ENCODE data around the gene CD58. TPM values are rescaled to one million over a fixed set of nuclear protein-coding genes. Genes with fewer than 3 reads are reported as not detected.

The CD58 gene
- total and polyA plus RNA-seq, 7 donors: 4.7 to 11.9 (median 7.8) TPM

GRCh38 chr1:116487583-116487982, 83.2 kb downstream of the CD58 start:
- no peak for ATAC-seq
- Histone ChIP-seq H3K36me3 (ENCODE audit: insufficient read depth in 1 of 2, low read depth in 1 of 2) (no peaks in the 10 kb centered on the region), H3K9me3 (no peaks in the 10 kb centered on the region), H3K27ac (no peak overlapping the region), H3K27me3 (ENCODE audit: insufficient read depth in 3 of 3, low read length in 2 of 3) (no peaks in the 10 kb centered on the region), H3K4me1 (peaks cover 14% of the 10 kb centered on the region), H3K4me3 (no peak overlapping the region)
- TF ChIP-seq CTCF (IDR thresholded peaks at IDR 0.05): no peak
- no peak for DNase-seq
- intact Hi-C loops (cut with DNase I): loop anchor here (5.0 to 10.0 kb wide), 3 partner anchors 115 to 223 kb away; partner anchors contain the start of gene ATP1A1 (in 1 of the 2)
- 74 to 100% (median 83%) methylated on average over 1 of the region's 1 CpG for WGBS, 3 donors

- Histone ChIP-seq H3K4me1 (peaks cover 14% of the 10 kb centered on the region), H3K36me3 (ENCODE audit: insufficient read depth in 1 of 2, low read depth in 1 of 2) (no peaks in the 10 kb centered on the region), H3K9me3 (no peaks in the 10 kb centered on the region), H3K27me3 (ENCODE audit: insufficient read depth in 3 of 3, low read length in 2 of 3) (no peaks in the 10 kb centered on the region), H3K27ac (no peak overlapping the region), H3K4me3 (no peak overlapping the region)
- TF ChIP-seq CTCF (IDR thresholded peaks at IDR 0.05): no peak
- ATAC-seq (no peak), DNase-seq (no peak)
- intact Hi-C loops (cut with DNase I): loop anchor here (5.0 to 10.0 kb wide), 3 partner anchors 115 to 222 kb away; partner anchors contain the start of gene ATP1A1 (in 1 of the 2)
Observed at GRCh38 chr1:116487031-116487430, 83.8 kb downstream of the CD58 start.

- Histone ChIP-seq H3K27me3 (ENCODE audit: insufficient read depth in 3 of 3, low read length in 2 of 3) (no peaks in the 10 kb centered on the region), H3K4me1 (peaks cover 14% of the 10 kb centered on the region), H3K27ac (no peak overlapping the region), H3K4me3 (no peak overlapping the region), H3K9me3 (no peaks in the 10 kb centered on the region), H3K36me3 (ENCODE audit: insufficient read depth in 1 of 2, low read depth in 1 of 2) (no peaks in the 10 kb centered on the region)
- no peak for ATAC-seq
- no peak for DNase-seq
- WGBS, 3 donors: 81 to 85% (median 84%) methylated on average over 3 of the region's 3 CpGs
- intact Hi-C loops (cut with DNase I): loop anchor here (5.0 to 10.0 kb wide), 3 partner anchors 114 to 222 kb away; partner anchors contain the start of gene ATP1A1 (in 1 of the 2)
- TF ChIP-seq CTCF (IDR thresholded peaks at IDR 0.05): no peak
Observed at GRCh38 chr1:116486424-116486823, 84.4 kb downstream of the CD58 start.

- no peak for ATAC-seq
- intact Hi-C loops (cut with DNase I): loop anchor here (2.0 to 10.0 kb wide), 4 partner anchors 114 to 335 kb away; partner anchors contain the start of gene ATP1A1 (in 1 of the 2)
- WGBS, 3 donors: 85 to 96% (median 90%) methylated on average over 2 of the region's 2 CpGs
- Histone ChIP-seq H3K36me3 (ENCODE audit: insufficient read depth in 1 of 2, low read depth in 1 of 2) (no peaks in the 10 kb centered on the region), H3K27ac (no peak overlapping the region), H3K27me3 (ENCODE audit: insufficient read depth in 3 of 3, low read length in 2 of 3) (no peaks in the 10 kb centered on the region), H3K9me3 (no peaks in the 10 kb centered on the region), H3K4me3 (no peak overlapping the region), H3K4me1 (peaks cover 14% of the 10 kb centered on the region)
- no peak for TF ChIP-seq CTCF (IDR thresholded peaks at IDR 0.05)
- no peak for DNase-seq
Observed at GRCh38 chr1:116485976-116486375, 84.8 kb downstream of the CD58 start.

All from psoas muscle (tissue), 8 donors.